Measurements from ENCODE around the gene MGAT4B.

Gene MGAT4B

DNA sequence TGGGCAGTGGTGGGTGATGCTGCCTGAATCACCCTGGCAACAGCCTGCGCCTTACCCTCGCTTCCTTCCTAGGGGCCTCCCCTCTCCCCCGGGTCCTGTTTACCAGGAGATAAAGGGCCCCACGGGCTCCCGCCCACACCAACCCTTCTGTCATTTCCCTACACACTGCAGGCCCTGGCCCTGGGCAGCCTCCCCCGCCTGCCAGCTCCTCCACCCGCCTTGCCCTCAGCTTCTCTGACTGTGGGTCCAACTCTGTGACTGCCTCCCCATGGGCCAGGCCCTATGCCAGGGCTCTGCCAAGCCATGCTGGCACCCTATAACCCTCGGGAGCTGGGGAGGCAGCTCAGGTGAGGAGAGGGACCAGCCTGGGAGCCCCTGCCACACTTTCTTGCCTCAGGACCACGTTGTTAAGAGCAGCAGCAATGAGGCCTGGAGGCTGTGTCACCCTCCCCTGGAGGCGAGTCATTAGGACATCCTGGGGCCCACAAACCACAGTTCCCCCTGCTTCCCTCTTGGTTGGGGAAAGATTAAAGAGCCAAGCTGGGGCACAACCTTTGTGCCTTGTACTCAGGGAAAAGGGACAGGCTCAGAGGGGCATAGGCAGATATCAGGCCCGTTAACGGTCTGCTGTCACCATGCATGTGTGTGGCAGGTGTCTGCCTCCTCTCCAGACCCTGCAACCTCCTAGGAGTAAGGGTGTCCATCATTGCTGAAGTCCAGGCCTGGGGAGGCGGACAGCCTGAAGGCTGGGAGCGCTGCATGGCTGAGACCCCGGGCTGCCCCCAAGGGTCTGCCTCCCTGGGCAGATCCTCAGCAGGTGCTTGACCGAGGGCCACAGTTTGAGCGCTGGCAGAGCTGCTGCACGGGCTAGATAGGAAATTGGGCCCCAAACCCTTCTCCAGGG, 2.8 kb downstream of the MGAT4B start:
- peak overlapping the region; percentile 39 to 69 for H3K4me3 ChIP-seq (ENCODE audit: low read depth in 1 of 2, low read length in 1 of 2)
- no peaks in the 10 kb centered on the region for H3K27me3 ChIP-seq
- H3K9me3 ChIP-seq, result no peaks in the 10 kb centered on the region
- H3K4me1 ChIP-seq (ENCODE audit: control insufficient read depth in 1 of 2, insufficient read depth in 1 of 2, low read depth in 1 of 2, low read length in 1 of 2), result peaks cover 48 to 61% of the 10 kb centered on the region in 2 experiments
- no peak for TF ChIP-seq CTCF (IDR thresholded peaks at IDR 0.05)
- peak overlapping the region; percentile 90 for H3K27ac ChIP-seq
- H3K36me3 ChIP-seq, result peaks cover 24% of the 10 kb centered on the region

GRCh38 chr5:179802950-179803562, 3.6 kb downstream of the MGAT4B start:
- Histone ChIP-seq H3K27ac (peak overlapping the region; percentile 90), H3K27me3 (no peaks in the 10 kb centered on the region), H3K9me3 (no peaks in the 10 kb centered on the region), H3K4me1 (ENCODE audit: control insufficient read depth in 1 of 2, insufficient read depth in 1 of 2, low read depth in 1 of 2, low read length in 1 of 2) (peaks cover 46 to 56% of the 10 kb centered on the region in 2 experiments), H3K36me3 (peaks cover 32% of the 10 kb centered on the region), H3K4me3 (ENCODE audit: low read depth in 1 of 2, low read length in 1 of 2) (peak overlapping the region in 1 of 2 experiments; percentile 39)
- no peak for TF ChIP-seq CTCF (IDR thresholded peaks at IDR 0.05)

DNA sequence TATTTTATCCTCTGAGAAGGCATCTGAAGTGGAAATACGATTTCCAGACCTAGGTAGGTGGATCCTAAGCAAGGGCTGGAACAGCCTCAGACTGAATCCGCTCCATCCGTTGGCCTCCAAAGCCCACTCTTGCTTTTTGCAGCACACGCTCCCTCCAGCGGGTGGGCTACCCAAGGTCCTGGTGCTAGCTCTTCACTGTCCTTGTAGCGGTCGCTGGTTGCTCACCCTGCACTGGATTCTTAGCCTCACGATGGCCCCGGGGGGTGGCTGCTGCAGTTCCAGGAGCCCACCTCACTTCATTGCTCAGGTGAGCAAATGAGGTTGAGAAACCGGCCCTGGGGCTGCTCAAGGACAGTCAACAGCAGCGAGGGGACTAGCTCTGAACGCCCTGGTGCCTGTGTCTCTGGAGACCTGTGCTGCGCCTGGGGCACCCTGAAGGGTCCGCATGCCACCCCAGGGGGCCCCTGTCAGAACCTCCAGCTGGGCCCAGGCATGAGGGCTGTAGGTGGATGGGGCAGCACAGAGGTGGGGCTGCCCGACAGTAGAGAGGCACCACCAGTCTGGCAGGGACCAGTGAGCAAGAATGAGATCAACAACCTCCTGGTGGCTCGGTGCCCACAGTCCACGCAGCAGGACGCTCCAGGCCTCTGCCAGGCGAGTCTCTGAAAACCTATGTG, 4.3 kb downstream of the MGAT4B start:
- no peak for TF ChIP-seq CTCF (IDR thresholded peaks at IDR 0.05)
- Histone ChIP-seq H3K36me3 (peaks cover 39% of the 10 kb centered on the region), H3K9me3 (no peaks in the 10 kb centered on the region), H3K27ac (peak overlapping the region; percentile 90), H3K4me1 (ENCODE audit: control insufficient read depth in 1 of 2, insufficient read depth in 1 of 2, low read depth in 1 of 2, low read length in 1 of 2) (peaks cover 40 to 49% of the 10 kb centered on the region in 2 experiments), H3K27me3 (no peaks in the 10 kb centered on the region), H3K4me3 (ENCODE audit: low read depth in 1 of 2, low read length in 1 of 2) (no peak overlapping the region)

DNA sequence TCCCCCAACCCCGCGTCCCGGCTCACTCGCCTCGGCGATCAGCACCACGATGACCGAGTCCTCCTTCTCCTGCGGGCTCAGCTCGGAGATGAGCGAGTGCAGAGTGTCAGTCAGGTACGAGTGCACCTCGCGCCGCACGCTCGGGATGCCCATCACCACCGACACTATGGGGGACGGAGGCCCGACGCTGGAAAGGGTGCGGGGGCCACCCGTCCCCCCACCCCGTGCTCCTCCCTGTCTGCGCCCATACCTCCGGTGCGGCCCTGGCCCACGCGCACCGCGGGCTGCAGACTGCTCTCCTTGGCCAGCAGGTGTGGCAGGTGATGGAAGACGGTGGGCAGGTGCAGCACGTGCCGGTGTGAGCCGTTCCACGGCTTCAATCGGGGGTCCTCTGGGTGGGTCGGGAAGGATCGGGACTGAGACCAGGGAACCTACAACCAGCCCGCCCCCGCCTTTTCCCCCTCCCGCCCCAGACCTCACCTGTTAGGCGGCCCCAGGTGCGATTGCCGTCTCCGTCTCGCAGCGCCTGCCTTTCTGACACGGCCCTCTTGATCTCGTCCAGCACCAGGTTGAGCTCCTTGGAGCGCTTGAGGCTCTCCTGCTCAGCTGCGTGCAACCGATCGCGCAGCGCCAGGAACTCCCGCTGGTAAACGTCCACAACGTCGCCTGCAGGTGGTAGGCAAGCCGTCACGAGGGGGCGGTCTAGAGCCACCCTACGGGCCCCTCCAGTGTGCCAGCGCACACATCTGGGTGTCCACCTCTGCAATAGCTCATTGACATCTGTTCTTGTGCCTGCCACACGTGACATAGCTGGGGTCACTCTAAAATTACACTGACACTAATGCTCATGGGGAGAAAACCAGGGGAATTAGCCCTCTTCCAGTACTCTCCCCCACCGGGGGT, 5.1 kb downstream of the MGAT4B start:
- Histone ChIP-seq H3K9me3 (no peaks in the 10 kb centered on the region), H3K4me3 (ENCODE audit: low read depth in 1 of 2, low read length in 1 of 2) (no peak overlapping the region), H3K27me3 (no peaks in the 10 kb centered on the region), H3K27ac (peak overlapping the region; percentile 18), H3K36me3 (peaks cover 42% of the 10 kb centered on the region), H3K4me1 (ENCODE audit: control insufficient read depth in 1 of 2, insufficient read depth in 1 of 2, low read depth in 1 of 2, low read length in 1 of 2) (peaks cover 43 to 51% of the 10 kb centered on the region in 2 experiments)
- peak; percentile 69 for TF ChIP-seq CTCF (IDR thresholded peaks at IDR 0.05)

DNA sequence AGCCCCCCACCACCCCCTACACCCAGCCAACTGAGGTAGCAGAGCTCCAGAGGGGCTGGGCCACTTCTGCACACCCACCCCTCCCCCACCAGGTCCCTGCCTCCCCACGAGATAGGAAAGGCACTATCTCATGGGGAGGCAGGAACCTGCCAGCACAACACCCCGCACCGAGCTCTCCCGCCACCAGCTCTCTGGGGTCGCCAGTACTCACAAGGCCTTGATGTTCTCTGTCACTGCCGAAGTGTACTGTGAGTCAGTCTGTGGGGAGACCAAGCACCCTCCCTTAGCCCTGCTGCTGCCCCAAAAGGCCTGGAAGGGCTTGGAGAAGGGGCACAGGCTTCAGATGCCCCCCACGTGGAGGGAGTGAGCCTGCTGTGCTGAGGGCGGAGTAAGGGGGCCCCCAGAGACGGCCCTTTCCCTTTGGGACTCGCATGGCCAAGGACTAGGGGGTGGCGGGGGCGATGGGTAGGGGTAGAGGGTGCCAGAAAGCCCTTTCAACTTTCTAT, 5.9 kb downstream of the MGAT4B start:
- H3K4me1 ChIP-seq (ENCODE audit: control insufficient read depth in 1 of 2, insufficient read depth in 1 of 2, low read depth in 1 of 2, low read length in 1 of 2), result peaks cover 48 to 59% of the 10 kb centered on the region in 2 experiments
- H3K36me3 ChIP-seq, result peaks cover 42% of the 10 kb centered on the region
- TF ChIP-seq CTCF (IDR thresholded peaks at IDR 0.05), result no peak
- no peak overlapping the region for H3K4me3 ChIP-seq (ENCODE audit: low read depth in 1 of 2, low read length in 1 of 2)
- H3K27ac ChIP-seq, result no peak overlapping the region
- H3K27me3 ChIP-seq, result no peaks in the 10 kb centered on the region
- H3K9me3 ChIP-seq, result no peaks in the 10 kb centered on the region
